ENCODE results near the gene MYOCD.

GRCh38 chr17:12773153-12773552 is 107.5 kb downstream of the MYOCD start:
- TF ChIP-seq ZNF274 (IDR thresholded peaks at IDR 0.05; ENCODE audit: low read depth, low read length) (no peak), SUZ12 (IDR thresholded peaks at IDR 0.05; ENCODE audit: extremely low read depth, insufficient read depth, insufficient read length) (no peak), YY1 (IDR thresholded peaks at IDR 0.05; ENCODE audit: insufficient read depth, insufficient read length) (no peak)
